Stimulated activated CD4-positive, alpha-beta T cell treated with anti-CD3 and anti-CD28 coated beads, Interleukin-1b, Interleukin-23, amount 100 ng/mL, for 24 hours (primary cell): ENCODE data around the gene GALNTL6.
"Not testable (repeated sequence)": the region's sequence is repeated elsewhere in the genome, so short reads cannot be mapped to it uniquely, and the experiment has no call there.

ENCODE experiments used
- DNase-seq, 4 experiments: peaks; one replicate each; pipeline ENCODE4 v3.0.0-alpha.2; 2020; ENCODE audit warnings: low read depth in 4 of 4, low spot score in 1 of 4

Gene GALNTL6

DNA sequence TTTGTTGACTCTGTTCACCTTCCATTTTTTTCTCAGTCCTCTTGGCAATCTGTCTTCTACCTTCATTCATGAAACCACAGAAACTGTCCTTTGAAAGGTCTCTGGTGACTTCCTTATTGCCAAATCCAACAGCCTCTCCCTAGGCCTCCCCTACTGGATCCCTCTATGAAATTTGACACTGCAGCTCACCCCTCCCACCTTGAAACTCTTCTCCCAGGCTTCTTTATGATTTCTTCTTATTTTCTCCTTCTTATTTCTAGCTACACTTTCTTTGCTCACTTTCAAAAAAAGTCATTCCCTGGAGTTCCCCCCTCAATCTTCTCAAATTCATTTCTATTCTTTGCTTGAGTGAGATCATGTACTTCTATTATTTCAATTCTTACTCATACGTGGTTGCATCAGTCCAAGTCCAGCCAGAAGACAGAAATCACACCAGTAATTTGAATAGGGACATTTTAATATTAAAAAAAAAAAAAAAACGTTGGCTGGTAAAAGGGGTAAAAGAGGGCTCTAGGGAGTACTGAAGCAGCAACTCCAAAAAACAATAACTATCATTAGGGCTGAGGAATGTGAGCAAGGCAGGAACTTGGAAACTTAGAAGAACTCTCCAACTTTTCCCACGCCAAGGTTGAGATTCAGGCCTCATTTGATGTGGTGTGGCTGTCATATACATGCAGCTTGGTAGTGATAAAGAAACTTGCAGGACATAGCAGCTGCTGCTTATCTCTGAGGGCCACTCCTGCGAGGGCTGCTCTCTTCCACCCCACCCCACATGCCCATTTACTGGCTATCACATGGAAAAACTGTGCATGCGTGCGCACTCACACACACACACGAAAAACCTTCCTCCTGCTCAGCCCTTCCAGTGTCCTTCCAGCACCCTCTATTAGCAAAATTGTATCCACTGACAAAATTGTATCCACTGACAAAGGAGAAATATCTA is 1185.6 kb downstream of the GALNTL6 start:
- DNase-seq = no peak

DNA sequence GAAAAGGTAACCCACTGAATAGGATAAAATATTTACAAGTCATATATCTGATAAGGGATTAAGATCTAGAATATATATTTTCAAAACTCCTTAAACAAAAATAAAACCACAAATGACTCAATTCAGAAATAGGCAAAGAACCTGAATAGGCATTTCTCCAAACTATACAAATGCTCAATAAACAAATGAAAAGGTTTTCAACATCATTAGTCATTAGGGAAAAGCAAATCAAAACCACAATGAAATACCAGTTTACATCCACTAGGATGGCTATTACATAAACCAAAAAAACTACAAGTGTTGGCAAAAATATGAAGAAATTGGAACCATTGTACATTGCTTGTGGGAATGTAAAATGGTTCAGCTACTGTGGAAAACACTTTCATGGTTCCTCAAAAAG is 1188.4 kb downstream of the GALNTL6 start:
- no peak for DNase-seq

DNA sequence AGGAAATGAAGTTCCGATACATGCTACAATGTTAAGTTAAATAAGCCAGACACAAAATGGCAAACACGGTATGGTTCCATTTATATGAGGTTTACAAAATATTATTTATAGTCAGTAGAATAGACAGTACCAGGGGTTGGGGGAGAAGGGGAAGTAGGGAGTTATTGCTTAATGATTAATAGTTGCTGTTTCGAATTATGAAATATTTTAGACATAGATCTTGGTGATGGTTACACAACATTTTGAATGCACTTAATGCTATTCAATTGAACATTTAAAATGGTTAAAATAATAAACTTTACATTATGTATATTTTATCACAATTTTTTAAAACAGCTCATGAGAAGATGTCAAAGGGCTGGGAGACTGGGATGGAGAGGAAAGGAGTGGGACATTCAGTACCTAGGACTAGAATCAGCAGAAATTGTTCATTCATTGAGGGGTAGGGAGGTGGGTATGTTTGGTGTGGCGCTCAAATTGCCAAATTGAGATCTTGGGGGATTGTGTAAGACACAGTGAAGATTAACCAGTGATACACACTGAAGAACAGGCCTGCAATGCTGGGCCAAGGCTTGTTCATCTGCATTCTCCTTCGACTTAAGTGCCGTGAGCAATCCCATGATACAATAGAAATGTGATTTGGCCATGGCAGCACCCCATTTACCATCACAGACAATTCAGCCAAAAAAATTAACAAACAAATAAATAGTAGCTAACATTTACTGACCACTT is 1189.8 kb downstream of the GALNTL6 start:
- DNase-seq = no peak

DNA sequence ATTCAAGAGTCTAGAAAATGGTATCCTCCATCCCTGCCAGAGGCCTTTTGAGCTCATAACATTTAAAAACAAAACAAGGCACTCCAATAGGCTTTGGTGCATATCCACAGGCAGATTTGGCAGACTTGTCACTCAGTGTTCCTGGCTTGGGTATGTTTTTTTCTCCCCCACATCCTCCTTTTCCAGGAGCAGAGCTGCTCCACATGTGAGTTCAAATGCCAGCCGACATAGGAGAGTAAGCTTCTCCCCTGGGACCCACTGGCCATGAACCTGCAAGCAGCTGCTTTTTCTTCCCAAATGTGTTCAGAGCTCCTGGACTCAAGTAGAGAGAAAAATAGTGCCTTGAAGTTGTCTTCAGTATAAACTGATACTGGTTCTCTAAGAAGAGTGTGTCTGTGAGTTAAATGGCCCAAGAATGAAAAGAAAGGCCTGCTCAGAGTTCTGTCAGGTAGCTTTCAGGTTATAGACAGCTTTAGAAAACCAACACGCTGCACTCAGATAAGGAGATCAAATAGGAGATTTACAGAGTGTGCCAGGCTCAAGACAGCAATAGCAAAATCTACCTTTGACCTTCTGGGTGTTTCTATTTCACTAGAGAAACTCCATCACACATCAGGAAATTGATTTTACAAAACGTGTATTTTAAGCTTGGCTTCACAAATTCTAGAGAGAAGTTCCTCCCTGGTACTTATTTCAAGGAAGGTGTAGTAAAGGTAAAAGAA is 1192.9 kb downstream of the GALNTL6 start:
- DNase-seq = no peak

DNA sequence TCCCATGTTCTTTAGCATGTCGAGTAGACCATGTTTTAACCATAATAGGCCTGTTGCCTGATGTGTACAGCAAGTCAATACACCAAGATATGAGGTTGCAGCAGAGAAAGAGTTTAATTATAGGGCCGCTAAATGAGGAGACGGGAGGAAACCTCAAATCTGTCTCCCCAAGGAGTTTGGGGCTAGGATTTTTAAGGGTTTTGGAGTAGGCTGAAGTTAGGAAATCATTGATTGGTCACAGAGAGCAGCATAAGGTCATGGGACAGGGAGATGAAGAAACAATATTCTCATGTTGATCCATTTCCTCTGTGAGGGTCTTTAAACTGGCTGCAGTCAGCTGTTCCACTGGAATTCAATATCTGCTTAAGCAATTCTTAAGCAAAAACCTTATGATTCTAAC is 1195.2 kb downstream of the GALNTL6 start:
- DNase-seq = no peak

DNA sequence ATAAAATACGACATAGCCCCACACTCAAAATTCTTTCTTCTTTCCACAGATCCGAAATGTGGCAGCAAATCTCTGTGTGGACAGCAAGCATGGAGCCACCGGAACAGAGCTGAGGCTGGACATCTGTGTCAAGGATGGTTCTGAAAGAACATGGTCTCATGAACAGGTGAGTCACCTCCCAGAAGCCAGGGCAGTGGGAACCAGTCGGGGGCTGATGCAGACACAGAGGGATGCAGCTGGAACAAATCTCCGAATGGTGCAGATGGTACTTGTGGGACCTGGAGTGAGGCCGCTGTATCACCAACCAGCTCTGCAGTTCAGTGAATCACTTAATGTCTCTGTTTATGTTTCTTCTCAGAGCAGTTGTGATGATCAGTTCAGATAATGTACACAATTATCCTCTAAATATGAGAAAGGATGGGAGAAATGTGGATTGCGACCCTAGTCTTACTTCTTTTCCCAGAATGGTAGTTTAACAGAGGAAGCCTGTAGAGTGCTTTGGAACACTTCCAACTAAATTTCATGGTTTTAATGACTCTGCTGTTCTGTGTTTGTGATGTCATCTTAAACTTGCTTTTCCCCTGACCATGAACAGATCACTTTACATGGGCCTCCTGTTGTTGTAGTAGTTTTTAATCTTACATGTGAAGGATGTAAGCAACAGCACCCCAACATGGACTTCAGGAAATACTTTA is 1196.1 kb downstream of the GALNTL6 start:
- no peak for DNase-seq

DNA sequence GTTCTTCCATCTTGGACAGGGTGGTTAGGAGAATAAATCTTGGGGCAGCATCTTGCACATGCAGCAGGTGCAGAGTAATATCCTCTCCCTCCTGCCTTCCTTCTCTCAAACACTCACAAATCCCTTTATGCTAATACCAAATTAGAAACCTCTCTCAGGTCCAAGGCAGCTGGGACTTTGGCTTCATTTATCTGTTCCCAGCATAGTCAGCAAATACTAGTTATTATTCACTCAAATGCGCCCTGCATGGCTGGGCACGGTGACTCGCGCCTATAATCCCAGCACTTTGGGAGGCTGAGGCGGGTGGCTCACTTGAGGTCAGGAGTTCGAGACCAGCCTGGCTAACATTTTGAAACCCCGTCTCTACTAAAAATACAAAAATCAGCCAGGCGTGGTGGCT is 1199.4 kb downstream of the GALNTL6 start:
- DNase-seq = no peak

DNA sequence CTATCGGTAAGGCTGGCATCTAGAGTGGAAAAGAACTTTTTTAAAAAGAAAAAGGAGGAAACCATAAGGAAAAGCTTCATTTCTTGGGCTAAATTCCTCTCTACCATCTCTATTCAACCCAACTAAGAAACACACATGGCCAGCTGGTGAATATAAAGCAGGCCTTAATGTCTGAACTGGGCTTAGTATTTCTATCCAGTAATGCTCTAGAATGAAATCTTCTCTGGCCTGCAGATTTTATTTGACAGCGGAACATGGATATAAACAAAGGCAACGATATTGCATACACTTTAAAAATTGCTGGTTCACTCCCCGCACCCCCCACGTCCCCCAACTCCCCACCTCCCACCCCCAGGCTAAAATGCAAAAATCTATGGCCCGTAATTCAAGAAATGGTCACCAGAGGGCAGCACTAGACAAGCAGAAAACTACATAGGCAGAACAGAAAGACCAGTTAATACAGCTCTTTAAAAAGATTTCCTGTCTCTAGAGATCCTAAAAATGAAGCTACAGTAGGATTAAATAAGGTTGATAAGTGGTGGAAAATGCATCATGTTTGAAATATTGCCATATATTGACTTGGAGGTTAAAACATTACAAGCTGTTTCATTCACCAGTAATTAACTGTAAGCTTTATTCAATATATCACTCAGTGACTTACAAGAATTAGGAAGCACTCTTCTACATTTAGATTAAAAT is 1200.2 kb downstream of the GALNTL6 start:
- DNase-seq = peak; percentile 13 to 52 (median 26)

DNA sequence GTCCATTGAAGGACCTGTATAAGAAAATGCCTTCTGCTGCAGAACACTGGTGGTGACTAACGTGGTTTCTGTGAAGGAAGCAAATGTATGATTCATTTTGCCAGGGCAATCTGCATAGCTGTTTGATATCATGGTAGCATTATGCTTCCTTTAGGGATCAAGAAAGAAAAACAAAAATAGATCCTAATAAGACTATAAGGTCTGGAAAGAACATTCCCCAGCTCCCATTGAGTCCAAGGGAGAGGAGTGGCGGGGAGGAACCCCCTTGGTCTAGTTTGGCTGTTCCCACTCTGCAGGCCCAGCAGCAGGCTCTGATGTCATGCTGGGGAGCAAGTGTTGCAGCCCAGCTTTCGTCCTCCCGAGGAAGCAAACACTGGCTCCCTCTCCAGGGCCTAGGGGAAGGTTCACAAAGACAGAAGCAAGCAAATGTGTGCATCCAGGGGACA is 1200.9 kb downstream of the GALNTL6 start:
- no peak for DNase-seq

DNA sequence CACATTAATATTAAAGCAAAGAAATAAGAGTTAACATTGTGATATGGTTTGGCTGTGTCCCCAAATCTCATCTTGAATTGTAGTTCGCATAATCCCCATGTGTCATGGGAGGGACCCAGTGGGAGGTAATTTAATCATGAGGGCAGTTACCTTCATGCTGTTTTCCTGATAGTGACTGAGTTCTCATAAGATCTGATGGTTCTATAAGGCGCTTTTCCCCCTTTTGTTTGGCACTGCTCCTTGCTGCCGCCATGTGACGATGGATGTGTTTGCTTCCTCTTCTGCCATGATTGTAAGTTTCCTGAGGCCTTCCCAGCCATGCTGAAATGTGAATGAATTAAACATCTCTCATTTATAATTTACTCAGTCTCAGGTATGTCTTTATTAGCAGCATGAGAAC is 1201.6 kb downstream of the GALNTL6 start:
- DNase-seq = no peak

DNA sequence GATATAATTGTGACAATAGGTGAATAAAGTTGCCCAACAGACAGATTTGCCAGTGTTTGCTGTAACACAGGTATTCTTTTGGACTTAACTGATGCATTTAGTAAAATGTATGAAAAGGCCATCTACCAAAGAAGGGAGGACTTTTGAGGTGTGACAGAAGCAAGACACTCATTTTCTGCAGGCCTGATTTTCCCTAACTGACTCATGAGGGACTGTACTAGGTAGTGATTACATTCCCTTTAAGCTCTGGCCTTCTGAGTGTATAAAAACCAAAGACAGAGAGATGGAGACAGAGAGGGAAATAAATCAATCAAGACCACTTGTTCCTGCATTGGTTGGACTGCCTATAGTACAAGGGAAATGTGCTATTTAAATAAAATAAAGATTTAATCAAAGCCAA is 1204.6 kb downstream of the GALNTL6 start:
- no peak for DNase-seq

DNA sequence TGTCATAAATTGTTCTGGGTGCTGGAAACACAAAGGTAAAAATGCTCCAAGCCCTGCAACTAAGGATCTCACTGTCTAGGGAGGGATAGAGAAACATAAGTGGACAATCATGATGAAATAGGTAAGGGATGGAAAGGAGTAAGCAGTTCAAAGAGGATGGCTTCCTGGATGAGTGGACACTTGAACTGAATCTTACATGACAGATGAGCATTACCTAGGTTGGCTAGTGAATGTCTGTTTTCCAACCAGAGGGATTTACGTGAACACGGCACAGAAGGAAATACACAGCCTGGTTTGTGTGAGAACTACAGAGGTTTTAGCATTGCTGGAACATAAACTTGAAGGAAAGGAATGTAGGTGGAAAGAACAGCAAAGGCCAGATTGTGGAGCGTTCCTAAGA is 1205.2 kb downstream of the GALNTL6 start:
- DNase-seq = no peak

DNA sequence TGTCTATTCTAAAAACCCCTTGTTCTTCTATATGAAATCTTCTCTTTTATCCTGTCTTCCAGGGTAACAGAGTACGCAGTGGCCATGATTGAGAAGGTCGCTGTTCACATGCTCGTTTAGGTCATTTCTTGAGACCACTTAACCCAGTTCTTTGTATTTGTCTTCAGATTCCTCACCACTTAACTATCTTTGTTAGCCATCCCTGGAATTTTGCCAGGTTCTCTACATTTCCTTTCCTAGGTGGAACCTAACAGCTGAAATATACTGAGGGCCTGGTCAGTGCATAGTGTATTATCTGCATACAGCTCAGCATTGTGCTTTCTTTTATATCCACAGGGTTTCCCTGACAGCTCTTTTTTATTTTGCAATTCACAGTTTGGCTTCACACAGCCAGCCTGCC is 1206.5 kb downstream of the GALNTL6 start:
- DNase-seq = no peak

DNA sequence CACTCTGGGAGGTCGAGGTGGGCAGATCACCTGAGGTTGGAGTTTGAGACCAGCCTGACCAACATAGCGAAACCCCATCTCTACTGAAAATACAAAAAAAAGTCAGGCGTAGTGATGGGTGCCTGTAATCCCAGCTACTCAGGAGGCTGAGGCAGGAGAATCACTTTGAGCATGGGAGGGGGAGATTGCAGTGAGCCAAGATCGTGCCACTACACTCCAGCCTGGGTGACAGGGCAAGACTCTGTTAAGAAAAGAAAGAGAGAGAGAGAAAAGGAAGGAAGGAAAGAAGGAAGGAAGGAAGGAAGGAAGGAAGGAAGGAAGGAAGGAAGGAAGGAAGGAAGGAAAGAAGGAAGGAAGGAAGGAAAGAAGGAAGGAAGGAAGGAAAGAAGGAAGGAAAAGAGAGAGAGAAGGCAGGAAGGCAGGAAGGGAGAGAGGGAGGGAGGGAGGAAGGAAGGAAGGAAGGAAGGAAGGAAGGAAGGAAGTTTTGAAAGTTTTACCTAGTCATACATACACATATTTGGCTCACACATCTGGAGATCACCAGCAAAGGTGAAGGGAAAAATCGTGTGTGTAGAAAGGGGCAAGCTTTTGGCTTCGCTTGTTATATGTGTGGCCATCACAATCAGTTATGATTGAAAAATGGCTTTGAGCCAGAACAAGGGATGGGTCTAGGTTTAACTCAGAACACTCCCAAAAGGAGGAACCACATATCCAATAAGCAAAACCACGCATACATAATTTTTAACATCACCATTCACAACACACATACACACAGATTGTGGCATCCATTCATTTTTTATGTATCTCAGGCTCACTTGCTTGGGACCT is 1208.8 kb downstream of the GALNTL6 start:
- not testable (repeated sequence) for DNase-seq

DNA sequence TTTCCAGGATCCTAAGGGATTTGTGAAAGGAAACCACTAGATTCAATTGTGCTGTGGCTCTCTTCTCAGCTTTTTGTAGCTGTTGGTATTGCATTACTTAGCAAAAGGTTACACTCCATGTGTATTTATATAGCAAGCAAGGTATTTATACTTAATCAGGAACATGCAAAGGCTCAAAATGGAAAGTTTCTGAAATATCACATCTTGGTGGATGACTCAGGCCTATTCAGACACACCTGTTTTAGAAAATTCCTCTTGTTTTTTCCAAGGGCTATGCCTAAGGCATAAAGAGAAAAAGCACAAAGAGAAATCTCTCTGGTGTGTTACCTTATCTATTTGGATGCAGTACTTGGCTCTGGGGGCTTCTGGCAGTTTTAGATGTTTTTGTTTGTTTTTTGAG is 1211.0 kb downstream of the GALNTL6 start:
- DNase-seq = no peak

DNA sequence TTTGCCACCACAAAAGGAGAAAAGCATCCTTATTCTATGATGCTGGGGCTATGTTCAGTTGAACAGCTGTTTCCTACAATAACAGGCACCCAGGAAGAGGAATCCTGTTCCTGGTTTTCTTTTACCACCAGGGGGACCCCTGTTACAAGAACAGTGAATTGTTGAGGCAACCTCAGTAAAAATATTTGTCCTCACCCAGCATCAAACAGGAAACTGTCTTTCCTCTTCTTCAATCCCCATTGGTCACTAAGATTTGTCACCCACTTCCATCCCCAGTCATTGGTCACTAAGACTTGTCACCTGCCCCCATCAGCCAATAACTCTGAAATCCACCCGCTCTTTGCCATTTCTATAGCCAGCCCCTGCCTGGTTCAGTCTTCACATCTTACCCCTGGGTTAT is 1211.9 kb downstream of the GALNTL6 start:
- DNase-seq = peak in 1 of 4 experiments; percentile 2

DNA sequence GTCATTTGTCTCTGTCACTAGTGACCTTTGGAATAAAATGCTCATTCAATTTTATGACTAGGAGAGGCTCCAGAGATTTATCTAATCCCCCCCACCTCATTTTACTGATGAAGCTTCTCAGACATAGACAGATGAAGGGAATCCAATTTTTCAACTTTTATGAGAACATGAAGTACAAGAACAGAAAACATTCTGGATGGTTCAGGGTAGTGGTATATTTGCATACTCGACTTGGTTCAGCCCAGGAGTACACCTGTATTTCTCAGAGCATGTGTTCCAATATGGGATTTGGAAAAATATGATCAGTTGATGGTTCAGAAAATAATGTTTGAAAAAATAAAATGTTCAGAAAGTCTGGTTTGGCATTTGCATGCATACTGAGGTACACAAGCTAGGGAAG is 1224.0 kb downstream of the GALNTL6 start:
- DNase-seq = no peak

DNA sequence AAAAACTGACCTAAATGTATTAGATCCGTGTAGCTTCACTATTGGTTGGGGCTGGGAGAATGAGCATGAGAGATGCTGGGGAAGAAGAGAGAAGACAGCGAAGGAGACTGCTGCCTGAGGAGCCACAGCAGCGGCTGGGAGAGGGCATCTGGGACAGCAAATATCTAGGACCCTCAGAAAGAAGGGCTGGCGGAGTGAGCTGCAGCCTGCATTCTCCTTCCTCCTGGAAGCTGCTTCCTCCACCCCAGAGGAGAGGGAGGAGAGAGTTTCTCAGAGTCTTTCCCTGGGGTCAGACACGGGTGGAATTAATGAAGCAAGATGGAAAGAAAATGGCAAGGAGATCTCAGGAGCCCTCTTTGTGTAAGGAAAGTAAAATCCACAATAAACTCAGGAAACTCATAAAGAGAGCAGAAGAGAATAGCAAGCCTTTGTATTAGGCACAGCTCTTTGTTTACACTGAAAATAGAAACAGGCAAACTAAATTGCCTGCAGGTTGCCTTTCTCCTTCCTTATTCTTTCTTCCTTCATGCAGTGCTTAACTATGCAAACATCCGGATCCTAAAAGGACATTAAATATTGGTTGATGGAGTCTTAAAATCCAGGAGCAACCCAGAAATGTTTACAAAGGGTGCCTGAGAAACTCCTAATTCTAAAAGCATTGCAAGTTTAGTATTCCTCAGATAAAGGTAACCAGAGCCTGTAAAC is 1225.1 kb downstream of the GALNTL6 start:
- DNase-seq = no peak
